Ramos (cell line): Measurements from ENCODE around the gene TFCP2.

Experiments used
- in situ Hi-C: fragments of 300-500 bp; cut with MboI; formaldehyde crosslinking; loops from one replicate; pipeline ENCODE4 v1.14.3; 2022; ENCODE audit warnings: low sequenced_read_pairs; ENCODE audit not compliant: unreplicated experiment

Gene TFCP2

GRCh38 chr12:51162217-51162616, 10.7 kb downstream of the TFCP2 start:
- in situ Hi-C loops: no loop called here

GRCh38 chr12:51160814-51161459, 12.0 kb downstream of the TFCP2 start:
- in situ Hi-C loops: no loop called here

GRCh38 chr12:51156245-51156765, 16.6 kb downstream of the TFCP2 start:
- in situ Hi-C loops: no loop called here

GRCh38 chr12:51152953-51153352, 20.0 kb downstream of the TFCP2 start:
- in situ Hi-C loops: no loop called here

- in situ Hi-C loops: no loop called here
Measured at GRCh38 chr12:51150777-51151176, 22.2 kb downstream of the TFCP2 start.

GRCh38 chr12:51147309-51147708, 25.6 kb downstream of the TFCP2 start:
- in situ Hi-C loops: no loop called here

GRCh38 chr12:51139292-51139844, 33.6 kb downstream of the TFCP2 start:
- in situ Hi-C loops: no loop called here

GRCh38 chr12:51132693-51133092, 40.2 kb downstream of the TFCP2 start:
- in situ Hi-C loops: no loop called here

GRCh38 chr12:51131745-51132521, 41.0 kb downstream of the TFCP2 start:
- in situ Hi-C loops: no loop called here

GRCh38 chr12:51128919-51129318, 44.0 kb downstream of the TFCP2 start:
- in situ Hi-C loops: no loop called here

GRCh38 chr12:51127050-51127729, 45.7 kb downstream of the TFCP2 start:
- in situ Hi-C loops: no loop called here

- in situ Hi-C loops: no loop called here
Measured at GRCh38 chr12:51126297-51126696, 46.6 kb downstream of the TFCP2 start.

GRCh38 chr12:51124504-51124903, 48.4 kb downstream of the TFCP2 start:
- in situ Hi-C loops: no loop called here

GRCh38 chr12:51122844-51123243, 50.1 kb downstream of the TFCP2 start:
- in situ Hi-C loops: no loop called here

- in situ Hi-C loops: no loop called here
Measured at GRCh38 chr12:51118706-51119105, 54.2 kb downstream of the TFCP2 start.

- in situ Hi-C loops: no loop called here
Measured at GRCh38 chr12:51115533-51115932, 57.4 kb downstream of the TFCP2 start.

GRCh38 chr12:51108136-51108535, 64.8 kb downstream of the TFCP2 start:
- in situ Hi-C loops: no loop called here

- in situ Hi-C loops: no loop called here
Measured at GRCh38 chr12:51103977-51104376, 69.0 kb downstream of the TFCP2 start.

- in situ Hi-C loops: no loop called here
Measured at GRCh38 chr12:51098611-51099010, 74.3 kb downstream of the TFCP2 start.

GRCh38 chr12:51090705-51091229, 82.2 kb downstream of the TFCP2 start:
- in situ Hi-C loops: no loop called here

GRCh38 chr12:51087818-51088217, 85.1 kb downstream of the TFCP2 start:
- in situ Hi-C loops: no loop called here
